GM19025 (cell line): ENCODE data around the gene POU2AF1.

Experiments
- ATAC-seq: cut with Tn5 transposase; IDR thresholded peaks from one replicate; pipeline ENCODE4 v1.9.1; 2021; ENCODE audit warnings: mild to moderate bottlenecking, low read depth, moderate library complexity; ENCODE audit not compliant: unreplicated experiment

POU2AF1 gene

GRCh38 chr11:111378861-111379601, at the start of gene POU2AF1:
POU2AF1 (minus strand) TSS chr11:111379275; CDS start chr11:111379177, 98 bp downstream.
- peak; percentile 71 for ATAC-seq

- no peak for ATAC-seq
These were observed 49.2 kb upstream of the POU2AF1 start for GRCh38 chr11:111428113-111428876.

GRCh38 chr11:111427471-111427912, 48.4 kb upstream of the POU2AF1 start:
- ATAC-seq, result no peak

- no peak for ATAC-seq
These were observed 47.5 kb upstream of the POU2AF1 start for GRCh38 chr11:111426617-111427016.

GRCh38 chr11:111423250-111423615, 44.2 kb upstream of the POU2AF1 start:
- no peak for ATAC-seq

GRCh38 chr11:111422494-111423249, 43.6 kb upstream of the POU2AF1 start:
- ATAC-seq, result peak; percentile 74

GRCh38 chr11:111421251-111421650, 42.2 kb upstream of the POU2AF1 start:
- no peak for ATAC-seq

GRCh38 chr11:111419641-111420327, 40.7 kb upstream of the POU2AF1 start:
- no peak for ATAC-seq

GRCh38 chr11:111419181-111419580, 40.1 kb upstream of the POU2AF1 start:
- no peak for ATAC-seq

- ATAC-seq, result no peak
These were observed 39.3 kb upstream of the POU2AF1 start for GRCh38 chr11:111418436-111418787.

- ATAC-seq, result peak; percentile 30
These were observed 38.8 kb upstream of the POU2AF1 start for GRCh38 chr11:111417766-111418435.

GRCh38 chr11:111417011-111417765, 38.1 kb upstream of the POU2AF1 start:
- ATAC-seq, result peak; percentile 45

- peak; percentile 7 for ATAC-seq
These were observed 37.3 kb upstream of the POU2AF1 start for GRCh38 chr11:111416231-111416960.

GRCh38 chr11:111414936-111415335, 35.9 kb upstream of the POU2AF1 start:
- ATAC-seq, result no peak

GRCh38 chr11:111414267-111414931, 35.3 kb upstream of the POU2AF1 start:
- peak; percentile 23 for ATAC-seq

- no peak for ATAC-seq
These were observed 34.8 kb upstream of the POU2AF1 start for GRCh38 chr11:111413849-111414248.

- ATAC-seq, result no peak
These were observed 33.2 kb upstream of the POU2AF1 start for GRCh38 chr11:111412293-111412692.

- no peak for ATAC-seq
These were observed 32.4 kb upstream of the POU2AF1 start for GRCh38 chr11:111411456-111411855.
